Activated T-cell treated with anti-CD3 and anti-CD28 coated beads, Interleukin-2, amount 50 U/mL, for 4 hours (primary cell): ENCODE results near the gene UBE2E2. TPM values are rescaled to one million over a fixed set of nuclear protein-coding genes. Genes with fewer than 3 reads are reported as not detected.

Source experiments
- ATAC-seq, 2 donors: fragments of 200-7000 bp; cut with Tn5 transposase; one replicate each; pipeline ENCODE4 v1.10.0; 2021
- DNase-seq: peaks from one replicate; pipeline ENCODE4 v3.0.0-alpha.2; 2020
- H3K27me3 Mint-ChIP-seq: one replicate; pipeline ENCODE4 v1.8.0; 2021; ENCODE audit warnings: low read depth, mixed read lengths
- H3K36me3 Mint-ChIP-seq: one replicate; pipeline ENCODE4 v1.8.0; 2022; ENCODE audit warnings: mixed read lengths; ENCODE audit not compliant: insufficient read depth
- H3K4me1 Mint-ChIP-seq: one replicate; pipeline ENCODE4 v1.8.0; 2021; ENCODE audit warnings: low read depth, mixed read lengths
- H3K4me3 Mint-ChIP-seq: one replicate; pipeline ENCODE4 v1.8.0; 2021; ENCODE audit warnings: mild to moderate bottlenecking, moderate library complexity, mixed read lengths
- H3K9me3 Mint-ChIP-seq: one replicate; pipeline ENCODE4 v1.8.0; 2021; ENCODE audit warnings: mixed read lengths
- total RNA-seq, 3 donors: library from RNA; stranded (reverse); gene quantifications; one replicate each; pipeline ENCODE4 v1.2.1, GENCODE V29; 2021

Gene UBE2E2
- total RNA-seq, 3 donors from 2014 or later = 8.7 to 11.5 (median 10.4) TPM

DNA sequence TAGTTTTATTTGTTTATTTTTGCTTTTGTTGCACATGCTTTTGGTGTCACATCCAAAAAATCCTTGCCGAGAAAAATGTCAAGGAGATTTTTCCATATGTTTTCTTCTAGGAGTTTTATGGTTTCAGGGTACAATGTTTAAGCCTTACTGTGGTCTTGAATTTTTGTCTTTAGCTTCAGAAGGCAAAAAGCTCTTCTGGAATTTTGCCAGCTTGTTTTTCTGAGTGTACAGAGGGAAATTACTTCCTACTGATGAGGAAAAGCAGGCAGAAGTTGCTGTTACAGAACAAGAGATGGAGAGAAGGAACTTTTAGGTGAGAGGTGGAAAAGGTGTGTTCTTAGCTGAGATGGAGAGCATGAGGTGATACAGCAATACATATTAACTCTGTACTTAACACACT lies 59.6 kb downstream of the UBE2E2 start:
- ATAC-seq = no peak
- no peak for DNase-seq
- peaks cover 2% of the 10 kb centered on the region for H3K36me3 Mint-ChIP-seq
- no peak overlapping the region for H3K4me3 Mint-ChIP-seq
- peaks cover 4% of the 10 kb centered on the region for H3K9me3 Mint-ChIP-seq
- H3K4me1 Mint-ChIP-seq = no peaks in the 10 kb centered on the region
- H3K27me3 Mint-ChIP-seq = no peaks in the 10 kb centered on the region

DNA sequence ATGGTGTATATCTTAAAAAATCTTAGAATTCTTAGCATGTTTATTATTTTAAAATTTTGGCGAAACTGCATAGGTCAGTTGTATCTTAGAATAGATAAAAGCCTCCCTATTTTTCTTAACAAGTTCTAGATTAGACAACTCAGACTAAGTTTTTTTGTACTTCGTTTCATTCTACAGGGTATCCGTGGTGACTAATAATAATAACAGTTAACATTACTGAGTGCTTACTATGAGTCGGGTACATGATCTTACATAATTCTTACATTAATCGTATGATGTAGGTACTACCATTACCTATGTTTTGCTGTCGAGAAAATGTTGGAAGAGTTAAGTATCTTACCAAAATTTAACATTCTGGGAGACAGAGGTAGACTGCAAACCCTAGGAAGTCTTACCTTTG lies 60.7 kb downstream of the UBE2E2 start:
- H3K4me3 Mint-ChIP-seq = no peak overlapping the region
- no peaks in the 10 kb centered on the region for H3K27me3 Mint-ChIP-seq
- H3K9me3 Mint-ChIP-seq = no peaks in the 10 kb centered on the region
- no peaks in the 10 kb centered on the region for H3K4me1 Mint-ChIP-seq
- DNase-seq = no peak
- no peak for ATAC-seq
- H3K36me3 Mint-ChIP-seq = no peaks in the 10 kb centered on the region

DNA sequence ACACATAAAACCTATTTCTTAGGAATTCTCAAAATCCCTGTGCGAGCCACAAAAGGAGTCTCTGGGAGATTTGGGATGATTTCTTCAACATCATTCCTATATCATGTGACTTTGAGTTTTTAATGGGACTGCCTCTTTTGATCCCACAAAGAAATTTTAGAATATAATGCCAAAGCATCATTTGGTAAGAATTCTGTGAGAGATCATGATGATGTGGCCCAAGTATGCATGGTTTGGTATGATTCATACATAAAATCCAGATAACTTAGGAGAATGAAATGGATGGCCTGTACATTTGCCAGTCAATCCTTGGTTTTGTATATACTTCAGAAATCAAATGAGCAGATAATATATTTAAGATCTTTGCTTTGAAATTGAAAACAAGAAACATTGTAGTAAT lies 61.3 kb downstream of the UBE2E2 start:
- H3K9me3 Mint-ChIP-seq = no peaks in the 10 kb centered on the region
- no peak overlapping the region for H3K4me3 Mint-ChIP-seq
- no peak for ATAC-seq
- DNase-seq = no peak
- no peaks in the 10 kb centered on the region for H3K4me1 Mint-ChIP-seq
- no peaks in the 10 kb centered on the region for H3K27me3 Mint-ChIP-seq
- H3K36me3 Mint-ChIP-seq = no peaks in the 10 kb centered on the region

DNA sequence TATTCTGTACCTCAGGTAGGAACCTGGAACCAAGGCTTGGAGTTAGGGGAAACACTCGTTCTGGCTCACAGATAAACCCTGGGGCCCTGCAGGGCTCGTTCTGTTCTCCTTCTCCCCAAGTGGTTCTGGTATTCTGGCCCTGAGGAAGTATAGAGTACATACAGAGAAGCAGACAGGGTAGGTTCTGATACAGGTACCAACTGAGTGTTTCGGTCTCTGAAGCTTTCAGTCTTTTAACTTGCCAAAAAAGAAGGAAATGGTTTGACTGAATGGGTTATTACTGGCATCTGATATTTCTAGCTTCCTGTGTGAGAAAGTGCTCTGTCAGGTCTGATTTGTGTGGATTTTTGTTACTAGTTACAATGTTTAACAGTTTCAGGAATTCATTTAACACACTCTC lies 67.3 kb downstream of the UBE2E2 start:
- ATAC-seq (no peak), DNase-seq (no peak)
- H3K4me1 Mint-ChIP-seq = peaks cover 2% of the 10 kb centered on the region
- H3K4me3 Mint-ChIP-seq = no peak overlapping the region
- H3K27me3 Mint-ChIP-seq = no peaks in the 10 kb centered on the region
- H3K36me3 Mint-ChIP-seq = no peaks in the 10 kb centered on the region
- H3K9me3 Mint-ChIP-seq = no peaks in the 10 kb centered on the region

DNA sequence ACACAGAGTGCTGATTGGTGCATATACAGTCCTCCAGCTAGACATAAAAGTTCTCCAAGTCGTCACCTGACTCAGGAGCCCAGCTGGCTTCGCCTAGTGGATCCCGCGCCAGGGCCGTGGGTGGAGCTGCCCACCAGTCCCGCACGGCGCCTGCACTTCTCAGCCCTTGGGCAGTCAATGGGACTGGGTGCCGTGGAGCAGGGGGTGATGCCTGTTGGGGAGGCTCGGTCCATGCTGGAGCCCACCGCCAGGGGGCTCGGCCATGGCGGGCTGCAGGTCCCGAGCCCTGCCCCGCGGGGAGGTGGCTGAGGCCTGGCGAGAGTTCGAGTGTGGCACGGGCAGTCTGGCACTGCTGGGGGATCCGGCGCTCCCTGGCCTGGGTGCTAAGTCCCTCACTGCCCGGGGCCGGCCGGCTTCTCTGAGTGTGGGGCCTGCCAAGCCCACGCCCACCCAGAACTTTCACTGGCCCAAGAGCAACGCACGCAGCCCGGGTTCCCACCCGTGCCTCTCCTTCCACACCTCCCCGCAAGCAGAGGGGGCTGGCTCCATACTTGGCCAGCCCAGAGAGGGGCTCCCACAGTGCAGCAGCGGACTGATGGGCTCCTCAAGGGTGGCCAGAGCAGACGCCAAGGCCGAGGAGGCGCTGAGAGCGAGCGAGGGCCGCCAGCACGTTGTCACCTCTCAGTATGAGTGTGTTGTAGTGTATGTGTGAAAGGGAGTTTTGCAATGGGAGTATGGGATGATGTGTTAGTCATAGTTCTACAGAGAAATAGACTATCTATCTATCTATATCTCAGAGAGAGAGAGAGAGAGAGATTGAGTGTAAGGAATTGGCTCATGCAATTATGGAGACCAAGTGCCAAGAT lies 69.0 kb downstream of the UBE2E2 start:
- Mint-ChIP-seq H3K9me3 (no peaks in the 10 kb centered on the region), H3K36me3 (no peaks in the 10 kb centered on the region), H3K4me1 (peaks cover 4% of the 10 kb centered on the region), H3K27me3 (no peaks in the 10 kb centered on the region), H3K4me3 (no peak overlapping the region)
- DNase-seq = no peak
- no peak for ATAC-seq

DNA sequence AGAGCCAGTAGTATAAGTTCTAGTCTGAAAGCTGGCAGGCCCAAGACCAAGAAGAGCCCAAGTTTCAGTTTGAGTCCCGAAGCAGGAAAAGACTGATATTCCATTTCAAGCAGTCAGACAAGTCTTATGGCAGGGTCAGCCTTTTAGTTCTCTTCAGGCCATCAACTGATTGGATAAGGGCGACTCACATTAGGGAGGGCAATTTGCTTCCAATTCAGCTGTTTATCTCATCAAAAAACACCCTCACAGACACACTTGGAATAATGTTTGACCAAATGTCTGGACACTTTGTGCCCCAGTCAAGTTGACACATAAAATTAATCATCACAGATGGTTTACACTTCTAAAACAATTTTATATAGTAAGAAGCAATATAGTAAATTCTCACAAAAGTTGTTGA lies 69.7 kb downstream of the UBE2E2 start:
- Mint-ChIP-seq H3K4me1 (peaks cover 4% of the 10 kb centered on the region), H3K9me3 (no peaks in the 10 kb centered on the region), H3K27me3 (no peaks in the 10 kb centered on the region), H3K36me3 (no peaks in the 10 kb centered on the region), H3K4me3 (no peak overlapping the region)
- DNase-seq (no peak), ATAC-seq (no peak)

DNA sequence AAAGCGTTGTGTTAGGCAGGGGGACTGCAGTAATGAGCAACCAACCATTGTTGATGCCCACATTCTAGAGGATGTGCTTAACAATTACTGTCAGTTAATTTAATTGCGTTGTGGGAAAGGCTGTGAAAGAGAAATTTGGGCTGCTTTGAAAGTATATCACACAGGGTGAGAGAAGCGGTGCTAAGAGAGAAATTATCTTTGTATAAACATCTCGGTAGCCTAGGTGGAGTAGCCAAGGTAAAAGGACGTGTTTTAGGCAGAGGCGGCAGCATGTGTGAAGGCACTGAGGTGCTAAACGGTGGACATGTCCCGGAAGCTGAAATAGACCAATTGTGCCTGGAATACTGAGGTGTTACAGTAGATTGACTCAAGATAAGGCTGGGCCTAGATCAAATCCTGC lies 71.9 kb downstream of the UBE2E2 start:
- peaks cover 4% of the 10 kb centered on the region for H3K4me1 Mint-ChIP-seq

DNA sequence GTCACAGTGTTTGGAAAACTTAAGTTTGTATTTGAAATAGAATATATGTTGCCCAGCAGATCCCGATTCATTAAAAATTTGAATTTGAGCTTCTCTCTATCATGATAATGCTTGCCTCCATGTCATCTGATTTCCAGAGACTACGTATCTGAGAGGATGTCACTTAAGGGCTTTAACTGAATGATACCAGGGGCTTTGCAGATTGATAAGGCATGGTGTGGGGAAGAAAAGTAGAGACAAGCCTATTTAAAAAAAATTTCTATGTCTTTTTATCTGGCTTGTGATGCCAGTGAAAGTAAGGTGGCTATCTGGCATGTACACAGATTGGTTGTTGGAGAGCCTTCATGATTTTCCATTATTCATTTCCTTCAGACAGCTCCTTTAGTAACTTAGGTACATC lies 72.7 kb downstream of the UBE2E2 start:
- no peaks in the 10 kb centered on the region for H3K9me3 Mint-ChIP-seq
- peaks cover 4% of the 10 kb centered on the region for H3K4me1 Mint-ChIP-seq
- ATAC-seq (no peak), DNase-seq (no peak)
- H3K4me3 Mint-ChIP-seq = no peak overlapping the region
- H3K36me3 Mint-ChIP-seq = no peaks in the 10 kb centered on the region
- no peaks in the 10 kb centered on the region for H3K27me3 Mint-ChIP-seq

More for the DNA sequence above, 71.9 kb downstream of the UBE2E2 start:
- H3K27me3 Mint-ChIP-seq = no peaks in the 10 kb centered on the region
- no peak for ATAC-seq
- H3K9me3 Mint-ChIP-seq = no peaks in the 10 kb centered on the region
- no peak overlapping the region for H3K4me3 Mint-ChIP-seq
- no peaks in the 10 kb centered on the region for H3K36me3 Mint-ChIP-seq
- no peak for DNase-seq

DNA sequence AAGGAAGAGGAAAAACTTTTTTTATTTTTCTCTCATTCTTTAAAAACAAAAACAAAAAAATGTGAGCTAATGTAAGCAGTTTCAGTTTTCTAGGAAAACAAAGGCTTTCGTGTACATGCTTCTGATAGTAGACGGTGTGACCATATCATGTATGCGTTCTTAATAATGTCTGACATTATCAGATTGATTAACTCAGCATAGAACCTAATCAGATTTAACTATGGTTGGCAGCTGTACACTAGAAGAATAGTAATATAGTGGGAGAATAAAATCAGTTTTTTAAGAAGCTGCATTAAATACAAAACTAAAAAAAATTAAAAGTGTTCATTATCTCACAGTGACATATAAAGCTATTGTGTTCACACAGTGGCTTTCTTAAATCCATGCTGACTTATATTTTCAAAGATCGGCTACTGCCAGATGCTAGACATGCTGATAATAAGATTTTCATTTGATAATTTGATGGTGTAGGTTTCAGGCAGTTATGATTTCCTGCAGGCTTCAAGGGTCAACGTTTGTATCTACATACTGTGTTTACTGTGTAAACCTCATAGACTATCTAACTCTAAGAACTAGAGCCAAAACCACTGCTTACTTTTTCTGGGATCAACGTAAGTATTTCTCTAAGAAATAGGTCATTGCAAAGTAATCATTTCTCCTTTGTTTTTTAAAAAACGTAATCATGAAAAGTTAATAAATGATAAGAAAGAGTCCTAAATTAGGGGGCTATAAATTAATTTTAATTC lies 74.0 kb downstream of the UBE2E2 start:
- Mint-ChIP-seq H3K4me3 (no peak overlapping the region), H3K27me3 (no peaks in the 10 kb centered on the region), H3K4me1 (peaks cover 4% of the 10 kb centered on the region), H3K9me3 (no peaks in the 10 kb centered on the region), H3K36me3 (no peaks in the 10 kb centered on the region)
- no peak for ATAC-seq
- DNase-seq = no peak

DNA sequence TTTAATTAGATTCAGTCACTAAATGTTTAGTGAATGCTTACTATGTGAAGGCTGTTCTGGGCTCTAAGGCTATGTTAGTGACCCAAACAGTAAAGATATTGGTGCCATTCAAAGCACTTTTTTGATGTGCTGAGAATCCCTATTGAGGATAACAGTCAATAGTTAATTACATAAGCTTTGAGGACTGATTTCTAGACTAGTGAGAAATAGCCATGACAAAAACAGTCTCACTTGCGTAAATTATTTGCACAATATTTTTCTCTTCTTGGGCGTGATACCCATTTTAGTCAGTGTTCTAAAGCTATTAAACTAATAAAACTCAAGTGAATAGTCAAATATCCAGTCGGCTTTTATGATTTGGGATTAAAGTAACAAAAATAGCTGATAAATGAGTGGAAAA lies 74.6 kb downstream of the UBE2E2 start:
- no peak for ATAC-seq
- Mint-ChIP-seq H3K4me3 (no peak overlapping the region), H3K36me3 (no peaks in the 10 kb centered on the region), H3K4me1 (peaks cover 4% of the 10 kb centered on the region), H3K27me3 (no peaks in the 10 kb centered on the region), H3K9me3 (no peaks in the 10 kb centered on the region)
- no peak for DNase-seq

DNA sequence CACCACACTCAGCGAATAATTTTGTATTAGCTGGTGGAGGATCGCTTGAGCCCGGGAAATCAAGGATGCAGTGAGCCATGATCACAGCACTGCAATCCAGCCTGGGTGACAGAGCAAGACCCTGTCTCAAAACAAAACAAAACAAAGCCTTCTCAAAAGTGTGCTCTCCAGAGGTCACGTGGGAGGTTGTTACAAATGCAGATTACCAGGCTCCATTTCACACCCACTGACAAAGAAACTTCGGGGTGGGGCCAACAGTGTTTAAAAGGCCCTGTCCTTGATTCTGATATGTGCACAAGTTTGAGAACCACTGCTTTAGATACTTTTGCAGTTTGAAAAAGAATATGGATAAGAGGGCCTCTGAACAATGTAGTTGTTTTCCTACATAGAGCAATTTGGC lies 80.5 kb downstream of the UBE2E2 start:
- DNase-seq (no peak), ATAC-seq (no peak)
- Mint-ChIP-seq H3K4me3 (no peak overlapping the region), H3K9me3 (peaks cover 18% of the 10 kb centered on the region), H3K36me3 (peaks cover 3% of the 10 kb centered on the region), H3K4me1 (no peaks in the 10 kb centered on the region), H3K27me3 (no peaks in the 10 kb centered on the region)

DNA sequence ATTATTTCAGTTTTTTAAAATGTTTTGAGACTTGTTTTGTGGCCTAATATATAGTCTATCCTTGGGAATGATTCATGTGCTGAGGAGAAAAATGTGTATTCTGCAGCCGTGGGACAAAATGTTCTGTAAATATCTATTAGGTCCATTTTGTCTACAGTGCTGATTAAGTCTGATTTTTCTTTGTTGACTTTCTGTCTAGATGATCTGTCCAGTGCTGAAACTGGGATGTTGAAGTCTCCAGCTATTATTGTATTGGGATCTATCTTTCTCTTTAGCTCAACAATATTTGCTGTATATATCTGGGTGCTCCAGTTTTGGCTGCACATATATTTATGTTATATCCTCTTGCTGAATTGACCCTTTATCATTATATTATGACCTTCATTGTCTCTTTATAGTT lies 85.2 kb downstream of the UBE2E2 start:
- H3K4me1 Mint-ChIP-seq = no peaks in the 10 kb centered on the region
- ATAC-seq (no peak), DNase-seq (no peak)
- H3K36me3 Mint-ChIP-seq = peaks cover 3% of the 10 kb centered on the region
- no peaks in the 10 kb centered on the region for H3K27me3 Mint-ChIP-seq
- H3K4me3 Mint-ChIP-seq = no peak overlapping the region
- peaks cover 18% of the 10 kb centered on the region for H3K9me3 Mint-ChIP-seq

DNA sequence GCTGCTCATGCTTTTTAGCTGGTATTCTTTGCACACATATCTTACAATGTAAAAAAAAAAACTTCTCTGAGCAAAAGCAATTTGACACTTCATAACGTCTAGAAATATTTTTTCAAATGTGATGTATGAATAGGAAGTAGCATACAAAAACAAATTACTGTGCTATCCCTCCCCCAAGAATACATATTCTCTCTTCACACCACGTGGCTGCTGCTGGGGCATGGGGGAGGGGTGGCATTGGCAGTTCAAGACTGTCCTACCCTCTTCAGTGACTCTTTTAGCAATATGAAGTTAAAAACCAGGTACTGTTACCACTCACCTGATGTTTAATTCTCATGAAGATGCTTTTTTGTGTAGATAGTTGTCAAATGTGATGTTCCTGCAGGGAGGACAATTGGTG lies 85.6 kb downstream of the UBE2E2 start:
- DNase-seq = no peak
- no peak for ATAC-seq
- Mint-ChIP-seq H3K9me3 (peaks cover 18% of the 10 kb centered on the region), H3K4me3 (no peak overlapping the region), H3K36me3 (peaks cover 3% of the 10 kb centered on the region), H3K27me3 (no peaks in the 10 kb centered on the region), H3K4me1 (no peaks in the 10 kb centered on the region)

DNA sequence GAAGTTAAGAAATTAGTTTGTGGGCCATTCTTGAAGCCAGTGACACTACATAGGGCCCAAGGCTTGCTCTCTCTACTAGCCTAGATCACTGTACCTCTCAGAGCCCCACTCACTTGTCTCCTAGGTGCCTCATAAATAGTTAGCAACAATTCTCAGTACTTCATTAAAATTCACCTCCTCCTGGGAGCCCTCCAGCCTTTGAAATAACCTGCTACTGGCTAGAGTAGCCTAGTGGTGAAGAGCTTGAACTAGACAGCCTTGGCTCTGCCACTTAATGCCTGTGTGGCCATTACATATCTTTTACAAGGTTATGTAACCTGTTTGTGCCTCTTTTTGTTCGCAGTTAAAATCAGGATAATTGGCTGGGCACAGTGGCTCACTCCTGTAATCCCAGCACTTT lies 89.3 kb downstream of the UBE2E2 start:
- H3K9me3 Mint-ChIP-seq = peaks cover 6% of the 10 kb centered on the region
- ATAC-seq (no peak), DNase-seq (no peak)
- H3K4me1 Mint-ChIP-seq = no peaks in the 10 kb centered on the region
- no peaks in the 10 kb centered on the region for H3K27me3 Mint-ChIP-seq
- H3K4me3 Mint-ChIP-seq = no peak overlapping the region
- H3K36me3 Mint-ChIP-seq = peaks cover 1% of the 10 kb centered on the region

DNA sequence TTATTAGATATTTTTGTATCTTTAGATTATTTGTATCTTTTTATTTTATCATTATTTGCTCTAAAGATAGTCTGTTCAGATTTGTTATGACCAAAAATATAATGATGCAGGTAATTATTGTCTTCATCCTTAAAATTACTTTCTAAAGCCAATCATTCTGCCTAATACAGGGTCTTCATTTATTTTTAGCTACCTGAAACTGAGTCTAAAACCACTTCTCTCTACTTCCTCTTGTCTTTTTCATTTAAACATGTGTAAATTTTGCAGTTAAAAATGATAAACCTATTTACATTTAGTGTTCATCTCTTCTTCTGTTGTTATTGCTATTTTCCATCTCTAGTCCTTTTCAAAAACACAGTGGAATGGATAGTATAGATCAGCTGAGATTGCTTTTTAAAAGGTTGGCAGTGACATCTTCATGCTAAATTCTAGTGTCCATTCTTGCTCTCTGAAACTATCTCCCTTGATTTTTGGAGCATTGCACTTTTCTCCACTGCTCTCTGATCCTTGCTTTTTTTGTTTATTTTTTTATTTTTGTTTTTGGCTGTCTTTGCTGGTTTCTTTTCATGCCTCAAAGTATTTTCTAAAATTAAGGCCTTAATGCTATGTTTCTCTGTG lies 91.8 kb downstream of the UBE2E2 start:
- no peak for DNase-seq
- H3K4me1 Mint-ChIP-seq = no peaks in the 10 kb centered on the region
- no peaks in the 10 kb centered on the region for H3K36me3 Mint-ChIP-seq
- H3K27me3 Mint-ChIP-seq = no peaks in the 10 kb centered on the region
- H3K9me3 Mint-ChIP-seq = no peaks in the 10 kb centered on the region
- no peak overlapping the region for H3K4me3 Mint-ChIP-seq
- no peak for ATAC-seq
